ENCODE data around the gene PRKAR2B. TPM values are rescaled to one million over a fixed set of nuclear protein-coding genes. Genes with fewer than 3 reads are reported as not detected.
A peak's percentile ranks its signal among the peaks of the same experiment; 100 is the strongest.
"Not testable (repeated sequence)": the region's sequence is repeated elsewhere in the genome, so short reads cannot be mapped to it uniquely, and the experiment has no call there.

Gene PRKAR2B
- total RNA-seq, 2 donors from 2014 or later = 6.6 to 9.6 TPM

- intact Hi-C loops (cut with DNase I, micrococcal nuclease) = no loop called here
- no peak for DNase-seq
- no peak for ATAC-seq
Observed at GRCh38 chr7:107024906-107025305, 19.6 kb upstream of the PRKAR2B start.

DNA sequence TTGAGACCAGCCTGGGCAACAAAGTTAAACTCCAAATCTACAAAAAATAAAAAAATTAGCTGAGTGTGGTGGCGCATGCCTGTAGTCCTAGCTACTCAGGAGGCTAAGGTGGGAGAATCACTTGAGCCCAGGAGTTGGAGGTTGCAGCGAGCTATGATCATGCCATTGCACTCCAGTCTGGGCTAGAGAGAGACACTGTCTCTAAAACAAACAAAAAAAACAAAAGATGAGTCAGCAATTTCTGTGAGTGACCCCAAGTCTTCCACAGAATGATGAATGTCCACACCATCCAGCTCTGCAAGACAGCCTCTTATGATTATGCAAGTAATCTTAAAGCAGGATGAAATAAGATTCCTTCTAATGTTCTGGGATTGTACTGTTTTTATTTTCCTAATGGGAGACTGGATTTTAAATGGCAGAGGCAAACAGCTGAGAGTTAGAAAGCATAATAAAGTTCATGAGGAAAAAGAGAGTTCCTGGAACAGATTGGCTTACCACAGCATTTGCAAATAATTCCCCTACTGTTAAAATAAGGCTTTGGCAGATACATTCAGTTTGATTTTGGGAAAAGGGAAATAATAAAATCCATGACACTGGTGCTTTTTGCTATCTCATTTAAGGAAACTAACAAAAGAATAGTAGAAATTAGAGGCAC lies 18.9 kb upstream of the PRKAR2B start:
- ATAC-seq = no peak
- intact Hi-C loops (cut with DNase I, micrococcal nuclease) = no loop called here
- DNase-seq = no peak

GRCh38 chr7:107026166-107026565 lies 18.3 kb upstream of the PRKAR2B start:
- DNase-seq (no peak), ATAC-seq (no peak)
- intact Hi-C loops (cut with DNase I, micrococcal nuclease) = no loop called here

GRCh38 chr7:107027208-107027607 lies 17.3 kb upstream of the PRKAR2B start:
- no peak for ATAC-seq
- intact Hi-C loops (cut with DNase I, micrococcal nuclease) = no loop called here
- DNase-seq = no peak

GRCh38 chr7:107029061-107029763 lies 15.3 kb upstream of the PRKAR2B start:
- DNase-seq (no peak), ATAC-seq (no peak)
- intact Hi-C loops (cut with DNase I, micrococcal nuclease) = no loop called here

- DNase-seq = no peak
- intact Hi-C loops (cut with DNase I, micrococcal nuclease) = no loop called here
- ATAC-seq = no peak
Observed at GRCh38 chr7:107029764-107030286, 14.7 kb upstream of the PRKAR2B start.

- intact Hi-C loops (cut with DNase I, micrococcal nuclease) = no loop called here
- ATAC-seq (no peak), DNase-seq (no peak)
Observed at GRCh38 chr7:107032050-107032449, 12.5 kb upstream of the PRKAR2B start.

- ATAC-seq = no peak
- intact Hi-C loops (cut with DNase I, micrococcal nuclease) = no loop called here
- DNase-seq = no peak
Observed at GRCh38 chr7:107032720-107033438, 11.6 kb upstream of the PRKAR2B start.

DNA sequence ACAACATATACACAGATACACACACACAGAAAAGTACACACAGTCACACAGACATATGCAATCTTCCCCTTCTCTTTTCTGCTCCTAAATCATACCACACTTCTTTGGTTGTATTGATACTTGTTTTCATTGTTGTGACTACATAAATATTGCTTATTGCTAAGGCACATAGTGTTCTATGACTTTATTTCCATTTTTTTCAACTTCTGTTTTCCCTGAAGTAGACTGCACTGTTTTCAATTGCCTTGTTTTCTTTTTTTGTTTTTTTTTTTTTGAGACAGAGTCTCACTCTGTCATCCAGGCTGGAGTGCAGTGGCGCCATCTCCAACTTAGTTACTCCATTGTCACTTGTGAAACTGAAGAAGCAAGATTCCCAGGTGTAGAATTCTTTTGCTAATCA lies 10.0 kb upstream of the PRKAR2B start:
- ATAC-seq = no peak
- intact Hi-C loops (cut with DNase I, micrococcal nuclease) = no loop called here
- no peak for DNase-seq

- ATAC-seq (no peak), DNase-seq (no peak)
- intact Hi-C loops (cut with DNase I, micrococcal nuclease) = no loop called here
Observed at GRCh38 chr7:107035446-107035845, 9.1 kb upstream of the PRKAR2B start.

DNA sequence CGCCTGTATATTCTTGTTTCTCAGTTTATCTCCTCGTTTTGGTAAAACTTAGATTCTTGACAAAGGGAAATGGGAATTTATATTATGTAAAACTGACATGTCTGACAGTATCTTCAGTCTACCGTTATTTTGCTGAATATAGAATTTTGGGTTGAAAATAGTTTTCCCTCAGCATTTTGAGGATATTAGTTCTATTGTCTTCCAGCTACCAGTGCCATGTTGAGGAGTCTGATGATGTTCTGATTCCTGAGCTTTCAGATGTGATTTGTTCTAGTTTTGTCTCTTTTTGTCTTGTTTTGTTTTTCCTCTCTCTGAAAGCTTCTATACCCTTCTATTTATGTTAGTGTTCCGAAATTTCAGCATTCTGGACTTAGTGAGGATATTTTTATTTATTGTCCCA lies 8.0 kb upstream of the PRKAR2B start:
- intact Hi-C loops (cut with DNase I, micrococcal nuclease) = no loop called here
- no peak for DNase-seq
- ATAC-seq = no peak

GRCh38 chr7:107037717-107038603 lies 6.5 kb upstream of the PRKAR2B start:
- ATAC-seq = no peak
- DNase-seq = no peak

DNA sequence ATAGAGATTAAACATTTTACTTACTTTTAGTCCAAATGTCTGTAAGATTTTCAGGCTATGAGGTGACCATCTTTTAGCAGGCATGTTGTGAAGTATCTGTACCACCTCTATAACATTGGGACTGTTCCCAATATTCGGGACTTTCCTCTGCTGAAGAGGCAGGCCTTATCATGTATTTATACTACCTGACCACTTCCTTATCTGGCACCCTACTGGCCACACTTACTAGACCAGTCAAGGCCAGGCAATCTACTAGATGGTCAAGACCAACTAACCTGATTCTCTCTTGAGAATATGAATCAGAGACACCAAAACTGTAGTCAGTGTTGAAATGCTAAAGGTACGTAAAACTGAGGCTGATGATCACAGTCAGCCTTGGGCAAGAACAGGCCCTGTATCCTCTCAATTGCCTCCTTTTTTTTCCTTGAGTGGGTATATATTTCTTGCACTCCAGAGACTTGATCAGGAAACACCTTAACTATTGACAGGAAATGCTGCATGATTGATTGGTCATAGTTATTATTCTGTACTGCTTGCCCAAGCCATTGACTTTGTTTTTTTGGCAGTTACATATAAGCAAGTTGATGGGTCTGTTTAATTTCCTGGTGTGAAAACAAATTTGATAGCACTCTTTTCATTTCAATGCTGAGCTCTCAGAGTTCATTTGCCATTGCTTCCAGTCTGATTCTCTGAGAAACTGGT lies 5.2 kb upstream of the PRKAR2B start:
- ATAC-seq = no peak
- DNase-seq = no peak
- intact Hi-C loops (cut with DNase I, micrococcal nuclease) = no loop called here

More at GRCh38 chr7:107037717-107038603, 6.5 kb upstream of the PRKAR2B start:
- intact Hi-C loops (cut with DNase I, micrococcal nuclease) = no loop called here

GRCh38 chr7:107041097-107041496 lies 3.4 kb upstream of the PRKAR2B start:
- DNase-seq (no peak), ATAC-seq (peak; percentile 73)
- intact Hi-C loops (cut with DNase I, micrococcal nuclease) = no loop called here

GRCh38 chr7:107041764-107042163 lies 2.7 kb upstream of the PRKAR2B start:
- ATAC-seq; DNase-seq; intact Hi-C loops (cut with DNase I, micrococcal nuclease): not testable (repeated sequence)

GRCh38 chr7:107042326-107042910 lies 2.1 kb upstream of the PRKAR2B start:
- ATAC-seq; DNase-seq; intact Hi-C loops (cut with DNase I, micrococcal nuclease): not testable (repeated sequence)

DNA sequence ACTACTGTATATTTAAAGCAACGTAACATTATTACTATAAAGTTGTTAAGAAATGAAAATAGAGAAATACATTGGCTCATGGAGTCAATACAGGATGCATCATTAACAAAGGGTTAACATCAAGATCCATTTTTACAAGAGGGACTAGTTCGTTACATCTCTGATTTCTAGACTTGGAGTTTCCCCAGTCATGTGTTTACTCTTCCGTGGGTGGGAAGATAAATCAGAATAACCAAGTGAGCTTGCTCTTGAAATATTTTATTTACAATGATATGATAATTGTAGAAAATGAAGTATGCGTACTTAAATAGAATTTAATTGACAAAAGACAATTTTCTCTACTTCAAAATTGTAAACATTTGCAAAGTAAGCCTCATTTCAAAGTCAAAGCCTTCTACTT lies 1.0 kb upstream of the PRKAR2B start:
- no peak for ATAC-seq
- intact Hi-C loops (cut with DNase I, micrococcal nuclease) = no loop called here
- DNase-seq = no peak

DNA sequence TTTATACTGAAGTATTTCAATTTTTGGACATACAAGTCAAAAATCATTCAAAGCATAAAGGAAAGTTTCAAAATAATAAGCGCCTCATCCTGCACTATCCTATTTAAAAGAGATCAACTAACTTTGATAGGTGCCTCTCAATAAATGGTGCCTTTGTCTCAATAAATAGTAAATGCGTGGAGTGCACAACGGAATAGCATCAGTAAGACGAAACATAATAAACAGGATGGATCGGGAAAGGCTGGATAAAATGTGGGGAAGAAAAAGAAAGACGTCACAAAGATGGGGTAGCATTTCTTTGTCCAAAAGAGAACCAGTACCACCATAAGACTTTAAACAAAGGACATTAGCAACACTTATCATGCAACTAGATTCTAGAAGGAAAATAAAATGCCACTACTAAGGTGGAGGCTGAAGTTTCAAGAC lies 571 bp upstream of the PRKAR2B start:
- no peak for DNase-seq
- intact Hi-C loops (cut with DNase I, micrococcal nuclease) = no loop called here
- no peak for ATAC-seq

All from left colon (tissue), 2 donors.